Hepatocyte (in vitro differentiated cells): ENCODE results near the gene LRRC4C.

Source experiments
- EZH2 ChIP-seq: fragments of 200-600 bp; sonication (generic); IDR thresholded peaks from 2 replicates; pipeline ENCODE4 v1.6.1; 2016; ENCODE audit warnings: antibody characterized with exemption, mild to moderate bottlenecking, borderline replicate concordance
- TF ChIP-seq, protein P1 (sequence below): fragments of 200-600 bp; sonication (generic); IDR thresholded peaks from 2 replicates; pipeline ENCODE4 v1.5.1; 2016; ENCODE audit warnings: antibody characterized with exemption, mild to moderate bottlenecking; ENCODE audit not compliant: poor library complexity

DNA sequence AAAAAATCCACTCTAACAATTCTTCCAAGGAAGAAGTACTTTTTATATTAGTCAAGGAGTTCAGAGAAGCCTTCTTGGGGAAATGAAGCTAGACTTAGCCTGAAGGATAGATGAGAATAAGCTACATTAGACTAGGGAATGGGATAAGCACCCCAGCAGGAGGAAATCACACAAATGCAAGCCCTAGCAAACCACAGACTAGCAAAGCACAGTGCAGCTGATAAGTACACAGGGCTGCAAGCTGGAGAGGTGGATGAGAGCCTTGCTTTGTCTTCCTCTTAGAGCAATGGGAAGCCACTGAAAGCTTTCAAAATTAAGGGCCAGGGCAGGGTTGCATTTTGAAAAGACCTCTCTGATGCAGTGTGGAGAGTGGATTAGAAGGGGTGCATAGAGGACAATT is 946.2 kb downstream of the LRRC4C start:
- no peak for TF ChIP-seq EZH2
- TF ChIP-seq, protein P1, sequence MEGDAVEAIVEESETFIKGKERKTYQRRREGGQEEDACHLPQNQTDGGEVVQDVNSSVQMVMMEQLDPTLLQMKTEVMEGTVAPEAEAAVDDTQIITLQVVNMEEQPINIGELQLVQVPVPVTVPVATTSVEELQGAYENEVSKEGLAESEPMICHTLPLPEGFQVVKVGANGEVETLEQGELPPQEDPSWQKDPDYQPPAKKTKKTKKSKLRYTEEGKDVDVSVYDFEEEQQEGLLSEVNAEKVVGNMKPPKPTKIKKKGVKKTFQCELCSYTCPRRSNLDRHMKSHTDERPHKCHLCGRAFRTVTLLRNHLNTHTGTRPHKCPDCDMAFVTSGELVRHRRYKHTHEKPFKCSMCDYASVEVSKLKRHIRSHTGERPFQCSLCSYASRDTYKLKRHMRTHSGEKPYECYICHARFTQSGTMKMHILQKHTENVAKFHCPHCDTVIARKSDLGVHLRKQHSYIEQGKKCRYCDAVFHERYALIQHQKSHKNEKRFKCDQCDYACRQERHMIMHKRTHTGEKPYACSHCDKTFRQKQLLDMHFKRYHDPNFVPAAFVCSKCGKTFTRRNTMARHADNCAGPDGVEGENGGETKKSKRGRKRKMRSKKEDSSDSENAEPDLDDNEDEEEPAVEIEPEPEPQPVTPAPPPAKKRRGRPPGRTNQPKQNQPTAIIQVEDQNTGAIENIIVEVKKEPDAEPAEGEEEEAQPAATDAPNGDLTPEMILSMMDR, result no peak
